GM12872 (cell line): Measurements from ENCODE around the gene SLC25A31.

Source experiments
- TF ChIP-seq, protein P1 (sequence below): IDR thresholded peaks from 3 replicates; pipeline ENCODE4 v1.5.1; 2011; ENCODE audit warnings: low read depth, mild to moderate bottlenecking, low read length, moderate library complexity; ENCODE audit not compliant: insufficient read depth

SLC25A31 gene

DNA sequence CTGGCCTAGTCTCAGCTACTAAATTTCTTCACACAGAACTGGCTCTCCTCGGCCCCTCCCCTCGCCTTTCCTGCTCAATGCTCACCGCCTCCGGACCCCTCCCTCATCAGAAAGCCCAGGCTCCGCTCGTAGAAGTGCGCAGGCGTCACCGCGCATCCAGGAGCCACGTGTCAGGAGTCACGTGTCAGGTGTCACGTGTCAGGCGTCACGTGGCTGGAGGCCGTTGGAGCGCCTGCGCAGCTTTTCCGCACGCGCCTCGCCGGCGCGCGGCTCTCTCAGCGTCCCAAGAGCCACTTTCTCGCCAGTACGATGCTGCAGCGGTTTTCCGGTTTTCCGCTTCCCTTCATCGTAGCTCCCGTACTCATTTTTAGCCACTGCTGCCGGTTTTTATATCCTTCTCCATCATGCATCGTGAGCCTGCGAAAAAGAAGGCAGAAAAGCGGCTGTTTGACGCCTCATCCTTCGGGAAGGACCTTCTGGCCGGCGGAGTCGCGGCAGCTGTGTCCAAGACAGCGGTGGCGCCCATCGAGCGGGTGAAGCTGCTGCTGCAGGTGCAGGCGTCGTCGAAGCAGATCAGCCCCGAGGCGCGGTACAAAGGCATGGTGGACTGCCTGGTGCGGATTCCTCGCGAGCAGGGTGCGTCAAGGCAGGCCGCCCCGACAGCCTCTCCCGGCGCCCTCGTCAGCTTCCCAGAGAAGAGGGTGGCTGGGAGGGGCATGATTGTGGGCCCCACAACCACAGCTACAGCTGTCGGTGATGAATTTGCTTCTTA lies at the start of gene SLC25A31:
Gene SLC25A31 (plus strand): TSS at position 259 of the 772 bp plus-strand sequence. CDS start 146 bp downstream, at position 405.
- TF ChIP-seq, protein P1, sequence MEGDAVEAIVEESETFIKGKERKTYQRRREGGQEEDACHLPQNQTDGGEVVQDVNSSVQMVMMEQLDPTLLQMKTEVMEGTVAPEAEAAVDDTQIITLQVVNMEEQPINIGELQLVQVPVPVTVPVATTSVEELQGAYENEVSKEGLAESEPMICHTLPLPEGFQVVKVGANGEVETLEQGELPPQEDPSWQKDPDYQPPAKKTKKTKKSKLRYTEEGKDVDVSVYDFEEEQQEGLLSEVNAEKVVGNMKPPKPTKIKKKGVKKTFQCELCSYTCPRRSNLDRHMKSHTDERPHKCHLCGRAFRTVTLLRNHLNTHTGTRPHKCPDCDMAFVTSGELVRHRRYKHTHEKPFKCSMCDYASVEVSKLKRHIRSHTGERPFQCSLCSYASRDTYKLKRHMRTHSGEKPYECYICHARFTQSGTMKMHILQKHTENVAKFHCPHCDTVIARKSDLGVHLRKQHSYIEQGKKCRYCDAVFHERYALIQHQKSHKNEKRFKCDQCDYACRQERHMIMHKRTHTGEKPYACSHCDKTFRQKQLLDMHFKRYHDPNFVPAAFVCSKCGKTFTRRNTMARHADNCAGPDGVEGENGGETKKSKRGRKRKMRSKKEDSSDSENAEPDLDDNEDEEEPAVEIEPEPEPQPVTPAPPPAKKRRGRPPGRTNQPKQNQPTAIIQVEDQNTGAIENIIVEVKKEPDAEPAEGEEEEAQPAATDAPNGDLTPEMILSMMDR = no peak

DNA sequence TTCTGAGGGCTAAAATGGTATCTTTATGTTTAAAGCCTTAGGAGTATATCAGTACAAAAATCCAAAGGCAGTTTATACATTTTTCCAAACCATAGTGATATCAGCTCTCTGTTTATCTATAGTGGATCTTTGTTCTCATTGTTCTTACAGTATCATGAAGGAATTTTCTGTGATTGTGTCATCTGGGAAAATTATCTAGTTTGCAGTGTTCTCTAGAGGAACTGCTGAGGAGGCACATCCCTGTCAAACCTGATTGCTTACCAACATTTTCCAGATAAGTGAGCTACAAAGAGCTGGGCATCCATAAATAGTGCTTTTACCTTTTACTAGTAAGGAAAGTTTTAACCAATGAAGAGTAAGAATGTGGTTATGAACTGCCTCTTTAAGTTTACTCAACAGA lies 44.9 kb upstream of the SLC25A31 start:
- TF ChIP-seq, protein P1 = no peak

DNA sequence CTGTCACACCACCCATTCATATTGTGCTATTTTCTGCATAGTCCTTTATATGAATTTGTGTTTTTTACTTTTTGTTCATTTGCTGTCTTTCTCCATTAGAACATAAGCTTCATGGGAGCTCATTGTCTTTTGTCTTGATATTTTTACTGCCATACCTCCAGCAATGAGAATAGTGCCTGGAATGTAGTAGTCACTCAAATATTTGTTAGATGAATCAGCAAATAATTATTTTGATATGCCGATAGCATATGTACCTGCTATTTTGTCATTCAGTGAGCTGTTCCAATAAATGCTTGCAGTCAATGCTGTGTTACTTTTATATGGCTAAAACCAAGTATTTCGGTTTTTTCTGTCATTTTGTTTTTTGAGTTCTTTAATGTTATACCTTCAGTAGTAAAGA lies 43.5 kb upstream of the SLC25A31 start:
- TF ChIP-seq, protein P1 = no peak

DNA sequence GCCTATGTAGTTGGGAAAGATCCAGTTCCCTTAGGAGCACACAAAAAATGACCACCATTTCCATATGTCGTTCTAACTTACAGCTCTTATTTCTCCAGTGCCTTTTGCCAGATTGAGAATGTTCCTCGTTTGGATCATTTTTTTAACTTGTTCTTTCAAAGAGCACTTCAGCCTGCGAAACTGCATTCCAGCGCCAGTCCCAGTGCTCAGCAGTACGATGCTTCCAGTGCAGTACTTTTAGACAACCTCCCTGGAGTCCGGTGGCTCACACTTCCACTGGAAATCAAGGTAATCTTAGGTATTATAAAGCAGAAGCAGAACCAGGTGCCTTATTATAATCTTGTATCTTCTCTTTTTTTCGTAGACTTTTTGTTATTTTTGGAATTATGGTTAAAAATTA lies 42.6 kb upstream of the SLC25A31 start:
- TF ChIP-seq, protein P1 = no peak

DNA sequence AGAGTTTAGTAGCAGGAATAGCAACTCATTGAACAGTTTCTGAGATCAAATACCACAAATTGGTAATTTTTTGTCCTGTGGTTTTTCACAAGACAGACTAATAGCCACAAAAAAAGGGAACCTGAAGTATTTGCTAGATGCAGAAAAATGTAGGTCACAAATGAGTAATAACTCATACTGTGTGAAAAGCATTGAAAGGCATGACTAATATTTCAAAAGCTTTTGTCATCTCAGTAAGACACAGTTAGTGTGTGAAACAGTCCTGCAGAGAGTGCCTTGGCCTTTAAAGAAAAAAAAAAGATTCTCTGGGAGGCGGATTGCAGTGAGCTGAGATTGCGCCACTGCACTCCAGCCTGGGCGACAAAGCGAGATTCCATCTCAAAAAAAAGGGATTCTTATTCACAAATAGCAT lies 31.4 kb upstream of the SLC25A31 start:
- TF ChIP-seq, protein P1 = no peak

DNA sequence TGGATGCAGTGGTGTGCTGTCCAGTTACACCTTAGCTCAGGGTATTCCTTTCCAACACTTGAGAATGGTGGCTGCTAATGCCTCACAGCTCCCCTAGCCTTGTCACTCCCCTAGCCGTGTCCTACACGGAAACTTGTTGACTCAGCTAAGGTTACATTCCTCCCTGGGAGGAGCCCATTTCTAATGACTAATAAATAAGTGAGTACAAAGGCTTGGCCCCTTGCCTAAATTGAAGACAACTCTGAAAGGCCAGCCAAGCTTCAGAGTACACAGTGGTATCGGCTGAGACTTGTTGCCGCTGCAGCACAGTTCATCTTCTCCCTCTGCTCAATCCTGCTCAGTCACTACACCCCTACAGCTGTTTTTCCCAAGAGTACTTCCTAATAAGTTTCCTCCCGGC lies 21.2 kb upstream of the SLC25A31 start:
- TF ChIP-seq, protein P1 = no peak

DNA sequence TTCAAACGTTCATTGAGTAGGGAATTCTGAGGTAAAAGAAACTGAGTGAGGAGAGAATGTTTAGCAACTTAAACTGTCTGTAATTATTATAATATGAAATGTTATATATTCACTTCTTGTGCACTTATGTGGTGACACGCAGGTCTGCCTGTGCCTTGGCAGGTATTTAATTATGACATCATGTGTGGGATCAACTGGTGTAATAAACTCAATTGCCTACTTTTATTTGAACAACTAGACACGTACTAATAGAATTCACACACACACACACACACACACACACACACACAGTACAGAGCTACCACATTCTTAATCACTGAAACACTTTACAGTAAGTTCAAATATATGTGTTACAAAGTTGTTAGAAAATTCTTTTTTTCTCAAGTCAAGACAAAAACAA lies 20.7 kb upstream of the SLC25A31 start:
- TF ChIP-seq, protein P1 = no peak
